Measurements from ENCODE around the gene DNLZ.

Gene DNLZ

DNA sequence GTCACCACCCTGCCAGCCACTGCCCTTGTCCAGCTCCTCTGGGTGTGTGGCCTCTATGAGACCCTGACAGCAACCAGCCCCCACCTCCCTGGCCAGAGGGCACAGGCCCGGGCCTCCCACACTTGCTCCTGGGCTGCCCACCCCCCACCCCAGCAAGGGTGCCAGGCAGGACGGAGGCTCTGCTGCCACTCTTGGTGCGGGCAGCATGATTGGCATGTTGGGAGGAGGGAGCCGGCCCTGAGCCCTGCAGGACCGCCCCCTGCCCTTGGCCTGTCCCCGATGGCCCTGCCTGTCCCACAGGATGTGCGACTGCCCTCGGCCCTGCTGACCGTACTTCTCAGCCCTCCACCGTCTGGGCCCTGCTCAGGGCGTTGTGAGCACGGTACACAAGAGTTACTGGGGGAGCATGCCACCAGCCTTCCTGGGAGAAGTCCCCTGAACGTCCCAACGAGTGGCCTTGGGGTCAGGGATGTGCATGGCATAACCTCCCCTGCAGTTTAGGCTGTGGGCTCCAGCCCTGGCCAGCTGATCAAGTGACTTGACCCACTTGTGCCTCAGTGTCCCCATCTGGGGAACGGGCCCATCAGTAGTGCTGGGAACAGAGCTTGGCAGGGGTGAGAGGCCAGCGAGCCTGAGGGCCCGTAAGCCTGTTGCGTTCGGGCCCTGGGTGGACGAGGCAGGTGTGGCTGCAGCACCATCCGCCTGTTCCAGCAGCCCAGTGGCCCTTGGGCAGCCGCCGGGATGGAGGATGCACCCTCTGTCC, 20.2 kb downstream of the DNLZ start:
- DNase-seq (ENCODE audit: low read depth), result no peak

DNA sequence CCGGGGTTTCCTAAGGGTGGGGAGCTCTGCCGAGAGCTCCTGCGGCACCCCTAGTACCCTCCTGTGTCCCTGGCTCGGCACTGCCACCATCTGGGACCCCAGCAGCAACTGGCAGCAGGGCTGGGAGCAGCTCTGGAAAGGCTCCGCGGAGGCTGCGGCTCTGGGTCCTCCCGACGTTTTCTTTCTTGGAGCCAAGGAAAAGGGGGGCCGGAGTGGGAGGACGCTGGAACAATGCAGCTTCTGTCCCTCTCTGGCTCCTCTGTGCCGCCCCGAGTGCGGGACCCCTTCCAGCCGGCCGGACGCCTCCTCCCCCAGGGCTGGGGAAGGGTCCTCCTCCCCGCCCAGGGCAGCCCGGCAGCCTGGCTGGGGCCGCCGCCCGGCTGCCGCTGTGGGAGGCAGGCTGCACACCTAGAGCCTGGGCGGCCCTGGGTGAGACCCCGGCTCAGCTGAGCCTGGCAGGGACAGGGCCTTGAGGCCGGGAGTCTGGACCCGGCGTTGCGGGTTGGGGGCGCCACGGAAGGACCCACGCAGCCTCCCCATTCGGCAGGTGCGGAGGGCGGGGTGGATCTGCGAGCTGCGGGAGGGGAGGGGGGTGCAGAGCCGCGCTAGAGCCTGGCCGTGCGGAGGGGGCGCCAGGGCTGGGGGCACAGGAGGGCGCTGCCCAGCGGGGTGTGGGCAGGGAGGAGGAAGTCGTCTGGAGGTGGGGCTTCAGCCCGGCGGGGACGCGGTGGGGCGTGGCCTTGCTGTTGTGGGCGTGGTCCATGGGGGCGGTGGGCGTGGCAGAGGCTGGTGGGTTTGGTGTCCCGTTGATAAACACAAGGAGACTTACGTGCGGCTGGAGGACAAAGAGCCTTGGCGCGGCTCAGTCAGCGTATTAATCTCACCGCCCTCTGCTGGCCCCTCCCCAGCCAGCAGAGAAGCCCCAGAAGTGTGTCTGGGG, 21.1 kb downstream of the DNLZ start:
- DNase-seq (ENCODE audit: low read depth), result peak; percentile 56

DNA sequence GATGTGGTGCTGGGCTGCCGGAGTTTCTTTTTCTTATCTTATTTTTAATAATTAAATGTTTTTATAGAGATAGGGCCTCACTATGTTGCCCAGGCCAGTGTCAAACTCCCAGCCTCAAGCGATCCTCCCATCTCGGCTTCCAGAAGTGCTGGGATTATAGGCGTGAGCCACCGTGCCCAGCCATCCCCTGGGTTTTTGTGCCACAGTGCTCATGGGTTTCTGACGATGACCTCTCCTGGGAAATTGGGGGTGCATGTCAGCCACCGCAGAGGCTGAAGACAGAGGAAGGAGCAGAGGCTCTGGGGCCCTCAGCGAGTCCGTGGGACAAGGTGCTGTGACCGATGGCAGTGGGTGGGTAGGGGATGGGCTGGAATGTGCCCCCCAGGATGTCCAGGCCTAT, 21.8 kb downstream of the DNLZ start:
- DNase-seq (ENCODE audit: low read depth), result no peak

DNA sequence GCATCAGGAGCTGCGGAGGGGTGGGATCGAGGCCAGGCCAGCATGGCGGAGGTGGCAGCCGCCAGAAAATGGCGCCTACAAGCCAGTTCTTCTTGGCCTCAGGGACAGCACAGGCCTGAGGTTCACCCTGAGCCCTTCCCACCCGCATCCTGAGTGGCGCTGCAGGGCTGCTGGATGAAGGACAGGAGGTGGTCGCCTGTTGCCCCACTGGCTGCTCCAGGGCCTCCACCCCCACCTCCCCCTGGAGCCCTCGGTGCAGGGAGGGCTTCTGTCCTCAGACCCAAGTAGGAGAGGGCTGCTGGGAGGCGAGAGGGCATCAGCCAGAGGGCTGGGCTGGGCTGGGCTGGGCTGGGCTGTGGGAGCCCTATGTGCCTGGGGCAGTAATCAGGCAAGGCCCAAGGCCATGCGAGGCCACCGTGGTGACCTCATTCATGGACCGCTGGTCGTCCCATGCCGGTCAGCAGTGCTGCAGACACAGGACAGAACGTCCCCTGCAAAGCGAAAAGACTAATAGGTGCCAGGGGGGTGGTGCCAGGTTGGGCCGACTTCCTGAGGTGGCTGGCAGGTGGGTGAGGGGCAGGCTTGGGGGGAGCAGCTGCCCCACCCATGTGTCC, 22.4 kb downstream of the DNLZ start:
- no peak for DNase-seq (ENCODE audit: low read depth)

DNA sequence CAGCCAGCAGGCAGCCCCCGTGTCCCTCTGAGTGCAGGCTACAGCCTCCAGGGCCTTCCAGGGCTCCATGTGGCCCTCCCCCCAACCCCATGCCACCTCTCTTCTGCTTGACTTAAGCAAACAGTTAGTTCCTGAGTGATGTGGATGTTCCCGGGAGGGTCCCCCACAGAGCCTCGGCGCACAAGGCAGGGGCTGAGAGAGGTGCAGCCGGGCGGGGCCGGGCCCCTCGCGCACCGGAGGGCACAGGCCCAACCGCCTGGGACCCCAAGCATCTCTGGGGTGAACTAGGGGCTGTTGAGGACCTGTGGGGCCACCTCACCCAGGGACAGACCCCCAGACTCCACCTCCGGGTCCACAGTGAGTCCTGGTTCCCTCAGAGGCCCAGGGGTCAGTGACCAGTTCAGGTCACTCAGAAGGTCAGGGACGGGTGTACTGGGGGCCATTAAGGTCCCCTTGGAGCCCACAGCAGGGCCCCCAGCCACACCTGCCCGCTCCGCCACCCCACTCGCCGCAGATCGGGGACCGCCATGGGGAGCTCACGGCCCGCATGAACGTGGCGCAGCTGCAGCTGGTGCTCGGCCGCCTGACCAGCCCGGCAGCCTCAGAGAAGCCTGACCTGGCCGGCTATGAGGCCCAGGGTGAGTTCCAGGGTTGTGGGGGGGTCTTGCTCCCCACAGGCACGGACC, 23.0 kb downstream of the DNLZ start:
- no peak for DNase-seq (ENCODE audit: low read depth)

DNA sequence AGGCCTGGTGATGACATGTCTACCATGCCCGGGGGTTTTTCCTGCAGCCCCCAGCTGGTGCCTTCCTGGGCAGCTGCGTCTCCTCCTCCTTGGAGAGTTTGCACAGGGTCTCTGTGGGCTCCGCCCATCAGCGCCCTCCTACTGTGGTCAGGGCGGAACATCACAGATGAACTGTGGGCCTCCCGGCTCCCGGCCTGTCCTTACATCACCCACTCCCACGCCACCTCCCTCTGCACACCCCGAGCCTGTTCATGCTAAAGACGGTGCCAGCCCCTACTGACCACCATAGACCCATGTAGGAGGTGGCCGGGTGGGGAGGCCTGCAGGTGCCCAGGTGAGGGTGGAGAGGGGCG, 23.6 kb downstream of the DNLZ start:
- no peak for DNase-seq (ENCODE audit: low read depth)

DNA sequence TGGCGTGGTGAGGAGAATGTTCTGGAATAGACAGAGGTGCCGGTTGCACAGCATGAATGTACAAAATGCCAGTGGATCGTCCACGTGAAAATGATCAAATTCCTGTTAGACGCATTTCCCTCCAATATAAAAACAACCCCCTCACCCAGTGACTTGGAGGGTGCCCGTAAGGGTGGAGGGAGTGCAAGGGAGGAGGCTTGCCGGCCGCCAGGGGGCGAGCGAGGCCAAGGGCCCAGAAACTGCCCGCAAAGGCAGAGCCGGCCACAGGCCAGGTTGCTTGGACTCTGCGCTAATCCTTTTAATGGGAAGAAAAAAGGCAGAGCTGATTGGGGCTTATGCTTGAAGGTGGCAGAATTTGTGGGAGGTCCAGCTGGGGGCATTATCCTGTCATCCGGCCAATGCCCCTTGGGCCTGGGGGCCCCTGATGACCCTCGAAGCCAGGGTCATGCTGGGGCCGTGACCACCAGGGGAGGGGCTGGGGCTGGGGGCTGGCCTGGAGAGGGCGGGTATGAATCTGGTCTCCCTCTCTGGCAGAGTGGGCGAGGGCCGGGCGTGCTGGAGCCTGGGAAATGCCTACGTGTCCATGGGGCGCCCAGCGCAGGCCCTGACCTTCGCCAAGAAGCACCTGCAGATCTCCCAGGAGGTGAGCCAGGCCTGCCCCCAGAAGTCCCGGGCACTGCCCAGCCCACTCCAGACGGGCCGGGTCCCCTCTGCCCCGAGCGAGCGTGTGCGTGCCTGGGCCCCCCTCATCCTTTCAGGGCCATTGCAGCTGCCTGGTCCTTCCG, 24.2 kb downstream of the DNLZ start:
- DNase-seq (ENCODE audit: low read depth), result no peak

DNA sequence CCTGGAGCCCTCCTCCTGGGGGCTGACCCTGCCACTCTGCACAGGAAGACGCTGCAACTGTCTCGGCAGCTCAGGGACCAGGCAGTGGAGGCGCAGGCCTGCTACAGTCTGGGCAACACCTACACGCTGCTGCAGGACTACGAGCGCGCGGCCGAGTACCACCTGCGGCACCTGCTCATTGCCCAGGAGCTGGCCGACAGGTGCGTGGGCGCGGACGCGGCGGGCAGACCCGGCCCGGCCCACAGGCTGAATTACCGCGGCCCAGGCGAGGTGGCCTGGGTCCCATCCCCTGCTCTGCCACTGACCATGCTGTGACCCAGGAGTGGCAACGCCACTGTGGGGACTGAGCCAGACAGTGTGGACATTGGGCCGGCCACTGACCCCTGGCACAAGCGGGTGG, 25.0 kb downstream of the DNLZ start:
- no peak for DNase-seq (ENCODE audit: low read depth)

DNA sequence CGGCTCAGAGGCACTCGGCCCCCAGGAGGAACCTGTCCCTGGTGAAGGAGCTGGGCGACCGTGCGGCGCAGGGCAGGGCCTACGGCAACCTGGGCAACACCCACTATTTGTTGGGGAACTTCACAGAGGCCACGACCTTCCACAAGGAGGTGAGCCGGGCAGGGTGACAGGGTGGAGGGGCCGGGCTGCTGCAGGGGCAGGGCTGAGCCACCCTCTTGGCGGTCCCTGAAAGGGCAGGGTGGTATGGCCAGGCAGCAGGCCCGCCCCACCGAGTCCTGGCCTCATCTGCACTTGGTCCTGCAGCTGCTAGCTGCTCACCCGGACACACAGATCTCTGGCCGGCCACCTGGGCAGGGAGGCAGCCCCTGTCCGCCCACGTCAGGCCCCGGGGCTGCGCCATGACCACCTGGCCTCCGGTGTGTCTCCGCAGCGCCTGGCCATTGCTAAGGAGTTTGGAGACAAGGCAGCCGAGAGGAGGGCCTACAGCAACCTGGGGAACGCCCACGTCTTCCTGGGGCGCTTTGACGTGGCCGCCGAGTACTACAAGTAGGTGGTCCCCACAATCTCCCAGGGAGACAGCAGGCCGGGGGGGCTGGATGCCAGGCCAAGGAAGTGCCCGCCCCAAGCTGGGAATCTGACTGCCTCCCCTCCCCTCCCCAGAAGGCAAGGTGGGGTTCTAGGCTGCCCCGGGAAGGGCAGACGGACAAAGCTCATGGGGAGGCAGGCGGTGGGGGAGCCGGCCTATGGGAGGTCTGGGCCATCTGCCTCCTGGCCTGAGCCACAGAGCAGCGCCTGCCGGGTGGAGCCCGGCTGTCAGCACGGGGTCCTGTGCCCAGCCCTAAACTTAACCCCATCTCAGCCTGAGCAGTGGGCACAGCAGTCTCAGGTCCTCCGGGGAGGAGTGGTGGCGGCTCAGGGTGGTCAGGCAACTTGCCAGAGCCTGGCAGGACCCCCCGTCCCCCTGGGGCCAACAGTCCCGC, 25.8 kb downstream of the DNLZ start:
- DNase-seq (ENCODE audit: low read depth), result no peak

DNA sequence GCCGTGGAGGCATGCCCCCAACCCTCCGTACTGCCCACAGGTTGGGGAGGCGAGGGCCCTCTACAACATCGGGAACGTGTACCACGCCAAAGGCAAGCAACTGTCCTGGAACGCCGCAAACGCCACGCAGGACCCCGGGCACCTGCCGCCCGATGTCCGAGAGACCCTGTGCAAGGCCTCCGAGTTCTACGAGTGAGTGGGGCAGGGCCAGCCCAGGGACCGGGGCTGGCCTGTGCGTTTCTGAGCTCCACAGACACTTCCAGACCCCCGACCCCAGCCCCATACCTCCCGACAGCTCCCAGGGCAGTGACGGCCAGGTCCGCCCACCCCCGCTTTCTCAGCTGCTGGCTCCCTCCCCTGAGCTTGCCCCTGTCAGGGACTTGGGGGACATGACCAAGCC, 26.7 kb downstream of the DNLZ start:
- DNase-seq (ENCODE audit: low read depth), result no peak

DNA sequence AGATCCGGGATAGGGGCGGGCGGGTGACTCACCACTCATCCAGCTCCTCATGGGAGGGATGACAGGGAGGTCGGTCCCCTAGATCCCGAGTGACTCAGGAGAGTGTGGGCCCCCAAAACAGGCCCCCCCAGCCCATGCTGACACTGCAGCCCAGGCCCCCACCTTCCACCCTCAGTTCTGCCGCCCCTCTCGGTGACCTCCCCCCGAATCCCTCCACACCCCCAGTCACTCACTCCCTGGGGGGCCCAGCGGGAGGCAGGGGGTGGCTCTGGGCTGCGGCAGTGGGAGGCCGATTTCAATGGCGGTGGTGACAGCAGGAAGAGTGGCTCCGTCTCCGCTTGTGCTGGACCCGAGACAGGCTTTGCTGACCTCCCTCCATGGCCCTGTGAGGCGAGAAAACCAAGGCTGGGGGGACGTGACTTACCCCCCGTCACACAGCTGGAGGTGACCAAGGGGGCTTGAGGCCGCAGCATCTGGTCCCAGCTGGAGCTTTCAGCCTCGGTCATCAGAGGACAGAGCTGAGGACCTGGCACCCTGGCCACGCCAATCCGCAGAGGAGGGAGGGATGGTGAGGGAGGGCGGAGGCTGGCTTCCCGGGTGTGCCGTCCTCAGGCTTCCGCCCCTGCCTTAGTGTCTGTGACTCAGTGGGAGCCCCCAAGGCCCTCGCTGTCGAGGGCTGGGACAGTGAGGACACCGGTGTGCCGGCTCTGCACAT, 27.2 kb downstream of the DNLZ start:
- no peak for DNase-seq (ENCODE audit: low read depth)

DNA sequence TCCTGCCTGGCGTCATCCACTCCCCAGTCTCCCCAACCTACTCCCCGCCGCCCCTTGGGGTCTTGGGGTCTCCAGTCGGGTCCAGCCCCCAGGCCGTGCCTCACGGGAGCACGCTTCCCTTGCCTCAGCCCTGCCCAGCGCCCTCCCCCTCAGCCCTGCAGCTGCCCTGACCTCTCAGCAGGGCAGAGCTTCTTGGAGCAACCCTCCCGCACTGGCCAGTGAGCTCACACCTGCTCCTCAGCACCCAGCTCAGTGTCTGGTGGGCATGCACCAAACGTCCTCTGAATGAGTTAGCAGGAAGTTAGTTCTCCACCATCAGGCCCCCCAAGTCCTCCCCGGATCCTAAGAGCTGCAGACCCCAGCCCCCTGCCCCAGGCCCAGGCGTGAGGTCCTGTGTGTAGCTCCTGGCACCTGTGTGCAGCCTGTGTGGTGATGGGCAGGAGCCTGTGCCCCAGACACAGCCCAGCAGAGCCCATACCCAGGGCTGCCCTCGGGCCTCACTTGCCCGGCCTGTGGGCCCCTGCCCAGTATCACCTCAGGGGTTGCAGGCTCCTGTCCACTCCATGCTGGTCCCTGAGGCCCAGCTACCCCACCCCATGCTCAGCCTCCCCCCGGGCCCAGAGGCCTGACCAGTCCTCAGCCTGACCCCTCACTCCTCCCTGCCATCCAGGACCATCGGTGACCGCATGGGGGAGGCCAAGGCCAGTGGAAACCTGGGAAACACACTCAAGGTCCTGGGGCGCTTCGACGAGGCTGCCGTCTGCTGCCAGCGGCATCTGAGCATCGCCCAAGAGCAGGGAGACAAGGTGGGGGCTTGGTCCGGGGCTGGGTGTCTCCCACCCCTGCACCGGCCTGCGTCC, 28.0 kb downstream of the DNLZ start:
- DNase-seq (ENCODE audit: low read depth), result no peak

DNA sequence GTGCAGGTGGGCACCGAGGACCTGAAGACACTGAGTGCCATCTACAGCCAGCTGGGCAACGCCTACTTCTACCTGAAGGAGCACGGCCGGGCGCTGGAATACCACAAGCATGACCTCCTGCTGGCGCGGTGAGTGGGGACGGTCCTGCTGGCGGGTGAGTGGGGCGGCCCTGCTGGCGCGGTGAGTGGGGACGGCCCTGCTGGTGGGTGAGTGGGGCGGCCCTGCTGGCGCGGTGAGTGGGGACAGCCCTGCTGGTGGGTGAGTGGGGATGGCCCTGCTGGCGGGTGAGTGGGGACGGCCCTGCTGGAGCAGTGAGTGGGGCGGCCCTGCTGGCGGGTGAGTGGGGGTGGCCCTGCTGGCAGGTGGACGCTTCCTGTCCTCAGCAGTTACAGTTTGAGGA, 29.0 kb downstream of the DNLZ start:
- no peak for DNase-seq (ENCODE audit: low read depth)

DNA sequence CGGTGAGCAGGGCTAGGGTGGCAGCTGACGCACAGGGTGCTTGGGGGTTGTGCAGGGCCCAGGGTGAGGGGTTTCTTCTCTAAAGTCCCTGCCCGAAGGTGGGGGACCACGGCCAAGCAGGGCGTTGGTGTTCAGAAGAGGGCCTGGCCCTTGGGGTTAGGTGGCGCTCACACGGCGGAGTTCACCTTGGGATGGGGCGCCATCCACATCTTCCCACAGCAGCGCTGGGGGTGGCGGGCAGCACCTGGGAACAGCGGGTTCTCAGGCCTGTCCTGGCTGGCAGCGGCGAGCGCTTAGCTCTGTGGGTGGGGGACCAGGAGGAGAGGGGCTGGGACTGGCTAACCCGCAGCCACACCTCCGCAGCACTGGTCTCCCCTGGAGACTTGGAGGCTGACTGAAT, 30.1 kb downstream of the DNLZ start:
- DNase-seq (ENCODE audit: low read depth), result no peak

DNA sequence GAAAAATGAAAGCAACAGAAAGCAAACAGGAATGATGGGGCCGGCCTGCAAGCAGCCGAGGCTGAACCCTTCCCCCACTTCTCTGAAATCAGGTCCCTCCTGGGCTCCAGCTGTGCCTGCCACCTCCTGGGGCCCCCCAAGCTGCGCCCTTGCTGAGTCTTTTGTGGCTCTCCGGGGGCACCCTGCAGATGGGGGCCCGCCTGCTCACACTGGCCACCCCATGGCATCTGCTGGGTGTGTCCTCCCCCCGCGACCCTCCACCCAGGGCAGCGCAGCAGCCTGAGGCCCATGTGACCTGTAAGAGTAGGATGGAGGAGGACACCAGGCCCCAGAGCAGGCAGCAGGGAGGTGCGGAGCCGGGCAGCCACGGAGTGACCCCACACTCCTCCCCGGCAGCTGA, 30.5 kb downstream of the DNLZ start:
- DNase-seq (ENCODE audit: low read depth), result no peak

DNA sequence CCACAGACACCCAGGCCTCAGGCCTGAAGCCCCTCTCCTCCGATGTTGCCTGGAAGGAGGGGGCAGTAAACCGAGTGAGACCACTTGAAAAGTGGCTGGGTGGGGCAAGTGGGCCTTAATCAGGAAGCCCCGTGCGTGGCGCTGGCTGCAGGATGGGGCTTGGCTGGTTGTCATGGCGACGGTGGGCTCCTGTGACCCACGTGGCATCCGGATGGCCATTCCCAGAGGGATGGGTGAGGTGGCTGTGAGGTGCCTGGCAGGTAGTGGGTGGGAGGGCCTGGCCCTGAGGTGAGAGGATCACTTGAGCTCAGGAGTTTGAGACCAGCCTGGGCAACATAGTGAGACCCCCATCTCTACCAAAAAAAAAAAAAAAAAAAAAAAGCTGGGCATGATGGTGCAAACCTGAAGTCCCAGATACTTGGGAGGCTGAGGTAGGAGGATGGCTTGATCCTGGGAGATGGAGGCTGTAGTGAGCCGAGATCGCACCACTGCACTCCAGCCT, 31.0 kb downstream of the DNLZ start:
- no peak for DNase-seq (ENCODE audit: low read depth)

DNA sequence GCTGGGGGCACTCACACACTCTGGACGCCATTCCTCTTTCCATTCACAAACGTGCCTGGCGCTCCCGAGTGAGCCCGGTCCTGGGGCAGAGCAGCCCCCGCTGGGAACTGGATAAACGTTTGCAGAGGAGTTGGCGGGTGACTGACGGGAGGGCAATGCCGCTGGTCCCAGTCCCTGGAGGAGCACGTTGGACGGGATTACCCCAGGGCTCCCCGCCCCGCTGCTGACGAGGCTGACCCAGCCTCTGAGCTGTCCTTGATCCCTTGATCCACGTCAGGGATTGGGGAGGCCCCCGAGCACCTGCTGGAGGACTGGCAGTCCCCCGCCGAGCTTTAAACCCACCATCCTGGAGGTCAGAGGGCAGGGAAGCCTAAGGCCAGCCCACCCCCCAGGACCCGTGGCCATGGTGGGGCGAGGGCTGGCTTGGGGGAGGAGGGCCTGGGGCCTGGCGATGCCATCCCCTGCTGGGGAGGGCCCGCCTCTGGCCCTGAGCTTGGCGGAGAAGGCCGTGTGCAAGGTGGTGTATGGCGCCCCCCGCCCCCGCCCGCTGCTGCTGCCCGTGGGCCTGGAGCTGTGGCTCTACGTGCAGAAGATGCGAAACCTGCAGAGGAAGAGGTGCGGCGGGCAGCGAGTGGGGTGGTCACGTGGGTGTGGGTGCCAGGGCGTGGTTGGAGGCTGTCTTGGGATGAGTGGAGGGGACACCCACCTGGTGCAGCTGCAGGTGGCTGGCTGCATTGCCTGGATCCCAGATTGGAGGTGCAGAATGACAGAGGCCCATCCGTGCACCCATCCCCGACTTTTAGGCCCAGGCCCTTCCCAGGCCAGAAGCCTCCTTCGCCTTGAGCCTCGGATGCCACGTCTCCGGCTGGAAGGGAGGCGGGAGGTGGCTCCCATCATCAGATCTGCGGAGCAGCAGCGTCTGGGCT, 31.7 kb downstream of the DNLZ start:
- DNase-seq (ENCODE audit: low read depth), result no peak

All from activated T-cell treated with anti-CD3 and anti-CD28 coated beads for 24 hours (primary cell).